VCaP (cell line): ENCODE measurements around the gene ADRB2.
A peak's percentile ranks its signal among the peaks of the same experiment; 100 is the strongest.

Experiments
- H3K27ac ChIP-seq: fragments of 450-650 bp; 2 replicates; pipeline ENCODE4 v1.5.1; 2017
- CTCF ChIP-seq: fragments of 450-650 bp; conservative IDR thresholded peaks from 2 replicates; pipeline ENCODE4 v1.5.1; 2017; ENCODE audit warnings: mild to moderate bottlenecking, moderate library complexity

The ADRB2 gene

GRCh38 chr5:148839960-148840359 lies 13.5 kb downstream of the ADRB2 start:
- H3K27ac ChIP-seq = peak overlapping the region; percentile 97
- no peak for TF ChIP-seq CTCF

- H3K27ac ChIP-seq = peak overlapping the region; percentile 97
- TF ChIP-seq CTCF = no peak
Observed at GRCh38 chr5:148840531-148840930, 14.1 kb downstream of the ADRB2 start.

GRCh38 chr5:148841519-148841918 lies 15.1 kb downstream of the ADRB2 start:
- peak overlapping the region; percentile 97 for H3K27ac ChIP-seq
- no peak for TF ChIP-seq CTCF

GRCh38 chr5:148842161-148842560 lies 15.8 kb downstream of the ADRB2 start:
- peak overlapping the region; percentile 97 for H3K27ac ChIP-seq
- no peak for TF ChIP-seq CTCF

- peak overlapping the region; percentile 97 for H3K27ac ChIP-seq
- no peak for TF ChIP-seq CTCF
Observed at GRCh38 chr5:148843510-148844318, 17.3 kb downstream of the ADRB2 start.

- H3K27ac ChIP-seq = peak overlapping the region; percentile 97; the same call in 1 of the 2 replicates
- no peak for TF ChIP-seq CTCF
Observed at GRCh38 chr5:148844433-148845280, 18.2 kb downstream of the ADRB2 start.

- no peak for TF ChIP-seq CTCF
- peak overlapping the region; percentile 97; the same call in 1 of the 2 replicates for H3K27ac ChIP-seq
Observed at GRCh38 chr5:148846930-148847329, 20.5 kb downstream of the ADRB2 start.
